Sciatic nerve (tissue), 2 donors: Measurements from ENCODE around the gene KRTAP10-7. TPM values are rescaled to one million over a fixed set of nuclear protein-coding genes. Genes with fewer than 3 reads are reported as not detected.
"Not testable (repeated sequence)": the region's sequence is repeated elsewhere in the genome, so short reads cannot be mapped to it uniquely, and the experiment has no call there.

ENCODE experiments used
- ATAC-seq: fragments of 200-7000 bp; cut with Tn5 transposase; one replicate; pipeline ENCODE4 v1.9.1; 2020; ENCODE audit warnings: mild to moderate bottlenecking, moderate library complexity
- DNase-seq: peaks from one replicate; pipeline ENCODE4 v3.0.0-alpha.2; 2020; ENCODE audit warnings: low spot score
- intact Hi-C: fragments of 100-400 bp; cut with DNase I; formaldehyde crosslinking; loops from one replicate; pipeline ENCODE4 v1.14.2; 2022
- total RNA-seq: library from RNA; stranded (reverse); fragmentation: NEBNext Ultra II Directional; extraction: Animal tissue kit (Norgen Biotek cat#: 25700); gene quantifications from one replicate; pipeline ENCODE4 v1.2.1, GENCODE V29; 2021
- donor health status: DM: no; HTN: no; CAD: no.
- donor health status: DM: no; HTN: no; CAD: no.

Gene KRTAP10-7
- total RNA-seq, 1 donor from 2014 or later = not detected

DNA sequence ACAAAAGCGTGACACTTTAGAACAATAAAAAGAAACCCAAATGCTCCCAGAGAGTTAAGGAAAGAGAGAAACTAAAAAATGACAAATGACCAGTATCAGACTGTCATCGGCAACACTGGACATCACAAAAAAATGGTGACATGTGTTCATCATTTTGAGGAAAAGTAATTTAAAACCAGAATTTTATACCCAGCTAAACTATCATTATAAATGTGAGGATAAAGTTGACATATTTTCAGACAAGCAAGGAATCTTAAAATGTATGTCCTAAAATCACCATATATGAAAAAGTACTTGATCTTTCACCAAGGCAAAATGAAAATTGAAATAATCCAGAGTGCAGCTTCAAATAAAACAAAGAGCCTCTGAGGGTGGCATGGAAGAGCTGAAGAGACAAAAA is 44.5 kb downstream of the KRTAP10-7 start:
- DNase-seq (no peak), ATAC-seq (no peak)
- intact Hi-C loops = no loop called here

- intact Hi-C loops, ATAC-seq: not testable (repeated sequence)
- peak; percentile 14 for DNase-seq
Observed at GRCh38 chr21:44646366-44647221, 46.2 kb downstream of the KRTAP10-7 start, which contains the start of gene KRTAP10-11. Gene KRTAP10-11, plus strand, starts transcription at chr21:44646414. Its CDS starts 45 bp downstream, at chr21:44646459.

- intact Hi-C loops = no loop called here
- DNase-seq (peak; percentile 36), ATAC-seq (no peak)
Observed at GRCh38 chr21:44647222-44647552, 46.8 kb downstream of the KRTAP10-7 start.

GRCh38 chr21:44648557-44649311 is 48.3 kb downstream of the KRTAP10-7 start:
- ATAC-seq = no peak
- peak; percentile 50 for DNase-seq

DNA sequence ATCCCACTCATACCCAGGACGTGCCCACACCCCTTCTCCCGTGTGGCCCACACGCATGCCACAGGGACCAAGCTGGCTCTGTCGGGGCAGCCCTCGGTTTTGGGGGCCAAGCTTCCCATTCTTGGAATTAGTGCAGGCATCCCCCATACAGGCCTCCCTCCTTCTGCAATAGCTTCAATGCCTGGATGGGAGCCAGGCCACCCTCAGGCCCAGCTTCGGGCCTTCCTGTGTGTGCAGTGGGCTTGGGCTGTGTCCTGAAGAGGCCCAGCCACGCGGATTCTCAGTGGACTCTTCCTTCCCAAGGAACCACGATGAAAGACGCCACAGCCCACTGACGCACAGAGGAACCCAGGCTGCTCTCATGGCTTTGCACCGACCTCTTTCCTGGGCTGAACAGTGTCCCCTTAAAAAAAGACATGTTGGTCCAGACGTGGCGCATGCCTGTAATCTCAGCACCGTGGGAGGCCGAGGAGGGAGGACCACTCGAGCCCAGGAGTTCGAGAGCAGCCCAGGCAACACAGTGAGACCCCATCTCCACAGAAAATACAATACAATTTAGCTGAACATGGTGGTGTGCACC is 49.2 kb downstream of the KRTAP10-7 start:
- ATAC-seq (no peak), DNase-seq (peak; percentile 27)
- intact Hi-C loops = no loop called here

More at GRCh38 chr21:44648557-44649311, 48.3 kb downstream of the KRTAP10-7 start:
- intact Hi-C loops = no loop called here

DNA sequence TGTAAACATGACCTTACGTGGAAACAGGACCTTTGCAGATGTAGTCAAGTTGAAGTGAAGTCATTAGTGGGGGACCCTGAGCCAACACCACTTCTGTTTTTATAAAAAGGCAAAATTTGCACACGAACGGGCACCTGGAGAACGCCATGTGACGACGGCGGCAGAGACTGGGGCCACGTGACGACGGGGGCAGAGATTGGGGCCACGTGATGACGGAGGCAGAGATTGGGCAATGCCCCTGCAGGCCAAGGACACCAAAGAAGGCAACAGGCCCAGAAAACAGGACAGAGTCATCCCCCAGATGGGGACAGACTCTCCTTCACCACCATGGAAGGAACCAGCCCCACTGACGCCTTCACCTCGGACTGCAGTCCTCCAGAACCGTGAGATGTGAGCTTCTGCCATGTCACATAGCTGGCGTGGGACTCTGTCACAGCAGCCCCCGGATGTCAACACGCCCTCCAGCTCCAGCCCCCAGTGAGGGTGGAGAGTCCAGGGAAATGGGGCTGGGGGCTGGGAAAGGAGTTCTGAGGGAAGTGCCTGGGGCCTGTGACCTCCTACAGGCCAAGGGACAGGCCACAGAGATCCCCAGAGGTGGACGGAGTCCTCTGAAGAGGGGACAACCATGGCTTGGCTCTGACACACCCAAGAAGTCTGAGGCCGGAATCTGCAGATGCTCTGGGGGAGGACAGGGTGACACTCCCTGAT is 50.0 kb downstream of the KRTAP10-7 start:
- intact Hi-C loops = no loop called here
- no peak for ATAC-seq

GRCh38 chr21:44650973-44651675 is 50.7 kb downstream of the KRTAP10-7 start:
- DNase-seq (peak; percentile 25), ATAC-seq (no peak)
- intact Hi-C loops = no loop called here

More for the DNA sequence above, 50.0 kb downstream of the KRTAP10-7 start:
- DNase-seq = peak; percentile 38

Other genes with a start within 250 kb of the KRTAP10-7 start
- gene TRPM2, start 247.0 kb upstream of the KRTAP10-7 start, total RNA-seq = 9.9 TPM
- 6.8 TPM for gene LRRC3, start 145.1 kb upstream of the KRTAP10-7 start, total RNA-seq
- not detected for gene KRTAP10-1, start 60.4 kb upstream of the KRTAP10-7 start, total RNA-seq
- gene KRTAP10-2, start 49.1 kb upstream of the KRTAP10-7 start, total RNA-seq = not detected
- gene KRTAP10-3, start 41.8 kb upstream of the KRTAP10-7 start, total RNA-seq = not detected
- gene KRTAP10-4, start 26.9 kb upstream of the KRTAP10-7 start, total RNA-seq = not detected
- gene KRTAP10-5, start 20.0 kb upstream of the KRTAP10-7 start, total RNA-seq = not detected
- gene KRTAP10-6, start 8.1 kb upstream of the KRTAP10-7 start, total RNA-seq = not detected
- not detected for gene KRTAP10-8, start 11.5 kb downstream of the KRTAP10-7 start, total RNA-seq
- not detected for gene KRTAP10-9, start 26.5 kb downstream of the KRTAP10-7 start, total RNA-seq
- gene KRTAP10-10, start 36.8 kb downstream of the KRTAP10-7 start, total RNA-seq = not detected
- gene KRTAP10-11, start 45.8 kb downstream of the KRTAP10-7 start, total RNA-seq = not detected
- gene KRTAP12-4, start 54.1 kb downstream of the KRTAP10-7 start, total RNA-seq = not detected
- not detected for gene KRTAP12-3, start 57.3 kb downstream of the KRTAP10-7 start, total RNA-seq
- not detected for gene KRTAP12-2, start 66.3 kb downstream of the KRTAP10-7 start, total RNA-seq
- gene KRTAP12-1, start 81.6 kb downstream of the KRTAP10-7 start, total RNA-seq = not detected
- not detected for gene KRTAP10-12, start 96.6 kb downstream of the KRTAP10-7 start, total RNA-seq
- not detected for gene TSPEAR, start 111.0 kb downstream of the KRTAP10-7 start, total RNA-seq
- 78.0 TPM for gene UBE2G2, start 201.2 kb downstream of the KRTAP10-7 start, total RNA-seq
- gene SUMO3, start 217.5 kb downstream of the KRTAP10-7 start, total RNA-seq = 65.5 TPM